OCI-LY3 (cell line): ENCODE measurements around the gene TMEM209.

ENCODE experiments used
- H2AFZ ChIP-seq: fragments of 200-600, 300-600 bp; shearing (Covaris generic); 2 replicates; pipeline ENCODE4 v1.6.0; 2014; ENCODE audit warnings: antibody characterized with exemption, low read depth, low read length
- H3K27ac ChIP-seq: fragments of 200-600, 300-600 bp; sonication (generic); 2 replicates; pipeline ENCODE4 v1.5.1; 2014; ENCODE audit warnings: mild to moderate bottlenecking, low read length, moderate library complexity, mixed read lengths
- H3K27me3 ChIP-seq: fragments of 200-600, 300-600 bp; sonication (generic); 2 replicates; pipeline ENCODE4 v1.6.1; 2014; ENCODE audit warnings: low read depth, low read length, mixed read lengths
- H3K36me3 ChIP-seq: fragments of 200-600, 300-600 bp; sonication (generic); replicated peaks from 2 replicates; pipeline ENCODE3; 2014; ENCODE audit warnings: low read depth, low read length, mixed read lengths
- H3K4me1 ChIP-seq: fragments of 300-600, 200-600 bp; sonication (generic); 2 replicates; pipeline ENCODE4 v1.6.1; 2014; ENCODE audit warnings: low read length, mixed read lengths
- H3K4me2 ChIP-seq: fragments of 200-600, 300-600 bp; sonication (generic); 2 replicates; pipeline ENCODE4 v1.6.1; 2014; ENCODE audit warnings: low read length, mixed read lengths
- H3K4me3 ChIP-seq: fragments of 300-600, 200-600 bp; sonication (generic); 2 replicates; pipeline ENCODE4 v1.5.1; 2014; ENCODE audit warnings: antibody characterized with exemption, mild to moderate bottlenecking, low read length, moderate library complexity
- H3K79me2 ChIP-seq: fragments of 300-600, 200-600 bp; shearing (Covaris generic); 2 replicates; pipeline ENCODE4 v1.6.1; 2014; ENCODE audit warnings: mild to moderate bottlenecking, low read length, mixed read lengths
- H3K9ac ChIP-seq: fragments of 300-600, 200-600 bp; shearing (Covaris generic); 2 replicates; pipeline ENCODE4 v1.6.0; 2014; ENCODE audit warnings: mild to moderate bottlenecking, low read length, moderate library complexity
- H3K9me3 ChIP-seq: fragments of 200-600, 300-600 bp; shearing (Covaris generic); 2 replicates; pipeline ENCODE4 v1.6.1; 2014; ENCODE audit warnings: low read length, mixed read lengths; ENCODE audit not compliant: insufficient read depth
- H4K20me1 ChIP-seq: fragments of 200-600, 300-600 bp; sonication (generic); 2 replicates; pipeline ENCODE4 v1.6.1; 2016; ENCODE audit warnings: low read length, mixed read lengths; ENCODE audit not compliant: insufficient read depth
- EZH2phosphoT487 ChIP-seq: fragments of 200-600 bp; shearing (Covaris generic); IDR thresholded peaks from 2 replicates; pipeline ENCODE4 v1.6.1; 2018; ENCODE audit warnings: antibody characterized with exemption, mixed run types, low read depth
- TF ChIP-seq, protein P1 (sequence below): fragments of 200-600, 300-600 bp; sonication (generic); IDR thresholded peaks from 2 replicates; pipeline ENCODE4 v1.5.1; 2014; ENCODE audit warnings: antibody characterized with exemption, low read length, low read depth

TMEM209 gene

DNA sequence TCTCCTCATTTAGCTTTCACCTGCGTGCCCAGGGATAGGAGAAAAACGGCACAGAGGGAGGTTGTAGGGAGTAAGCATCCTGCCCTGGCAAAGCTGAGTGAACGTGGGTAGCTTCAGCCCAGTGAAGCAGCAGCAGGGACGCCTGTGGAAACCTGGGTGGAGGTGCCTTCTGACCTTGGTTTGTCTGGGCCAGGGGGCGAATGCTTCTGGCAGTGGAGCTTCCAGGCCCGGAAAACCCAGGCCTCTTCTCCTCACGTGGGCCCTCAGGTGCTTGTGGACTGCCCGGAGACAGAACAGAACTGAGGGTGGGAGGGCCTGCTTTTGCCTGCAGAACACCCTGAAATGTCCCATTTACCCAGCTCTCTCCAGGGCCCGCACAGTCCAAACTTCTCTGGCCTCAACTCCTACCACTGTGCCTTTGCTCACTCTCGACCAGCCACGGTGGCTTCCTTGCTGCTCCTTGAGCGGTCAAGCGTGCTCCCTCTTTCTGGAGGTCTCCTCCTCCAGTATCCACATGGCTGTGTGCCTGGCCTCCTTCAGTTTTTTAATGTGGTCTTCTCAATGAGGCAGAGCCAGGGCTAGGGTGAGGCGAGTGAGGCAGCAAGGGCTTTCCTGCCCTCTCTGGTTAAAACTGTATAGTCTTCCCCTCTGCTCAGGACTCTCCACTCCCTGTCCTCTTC, 62.4 kb downstream of the TMEM209 start:
- no peak overlapping the region for H3K27ac ChIP-seq
- no peak overlapping the region for H2AFZ ChIP-seq

DNA sequence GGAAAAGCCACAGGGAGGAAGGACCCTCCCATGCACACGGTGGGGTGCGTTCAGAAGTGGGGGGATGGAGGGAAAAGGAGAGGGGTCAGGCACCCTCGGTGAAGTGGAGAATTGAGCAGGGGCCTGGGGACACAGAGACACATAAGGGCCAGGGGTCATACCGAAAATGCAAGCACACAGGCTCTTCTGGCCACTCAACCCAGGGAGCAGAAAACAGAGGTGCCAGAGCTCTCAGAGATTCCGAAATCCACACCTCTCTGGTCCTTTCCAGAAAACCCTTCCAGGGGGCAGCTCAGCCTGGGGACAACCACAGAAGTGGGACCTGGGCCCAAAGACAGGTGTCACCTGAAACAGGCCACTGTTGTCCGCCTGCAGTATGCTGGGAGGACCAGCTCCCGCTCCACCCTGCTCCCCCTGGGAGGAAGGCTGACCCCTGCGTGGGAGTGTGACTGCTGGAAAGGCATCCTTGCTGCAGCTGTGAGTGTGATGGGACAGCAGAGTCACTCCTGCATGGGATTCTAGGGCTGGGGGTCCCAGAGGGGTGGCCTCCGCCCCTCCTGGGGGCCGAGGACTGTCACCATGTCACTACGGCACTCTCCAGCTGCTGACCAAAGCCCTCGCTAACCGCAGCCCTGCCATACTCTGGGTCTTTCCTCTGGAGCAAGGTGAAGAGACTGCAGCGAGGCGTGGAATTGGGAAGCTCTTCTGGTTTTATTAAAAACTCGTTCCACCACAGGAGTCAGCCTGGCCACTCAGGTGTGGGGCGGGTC, 63.1 kb downstream of the TMEM209 start:
- Histone ChIP-seq H3K27ac (no peak overlapping the region), H3K4me3 (no peak overlapping the region)

More for the DNA sequence above, 62.4 kb downstream of the TMEM209 start:
- Histone ChIP-seq H3K4me1 (no peaks in the 10 kb centered on the region), H3K4me3 (no peak overlapping the region), H3K9me3 (no peaks in the 10 kb centered on the region), H3K36me3 (peaks cover under 1% of the 10 kb centered on the region), H3K4me2 (no peak overlapping the region), H3K9ac (no peak overlapping the region), H4K20me1 (no peaks in the 10 kb centered on the region), H3K27me3 (no peaks in the 10 kb centered on the region), H3K79me2 (no peaks in the 10 kb centered on the region)
- TF ChIP-seq EZH2phosphoT487: no peak
- TF ChIP-seq, protein P1, sequence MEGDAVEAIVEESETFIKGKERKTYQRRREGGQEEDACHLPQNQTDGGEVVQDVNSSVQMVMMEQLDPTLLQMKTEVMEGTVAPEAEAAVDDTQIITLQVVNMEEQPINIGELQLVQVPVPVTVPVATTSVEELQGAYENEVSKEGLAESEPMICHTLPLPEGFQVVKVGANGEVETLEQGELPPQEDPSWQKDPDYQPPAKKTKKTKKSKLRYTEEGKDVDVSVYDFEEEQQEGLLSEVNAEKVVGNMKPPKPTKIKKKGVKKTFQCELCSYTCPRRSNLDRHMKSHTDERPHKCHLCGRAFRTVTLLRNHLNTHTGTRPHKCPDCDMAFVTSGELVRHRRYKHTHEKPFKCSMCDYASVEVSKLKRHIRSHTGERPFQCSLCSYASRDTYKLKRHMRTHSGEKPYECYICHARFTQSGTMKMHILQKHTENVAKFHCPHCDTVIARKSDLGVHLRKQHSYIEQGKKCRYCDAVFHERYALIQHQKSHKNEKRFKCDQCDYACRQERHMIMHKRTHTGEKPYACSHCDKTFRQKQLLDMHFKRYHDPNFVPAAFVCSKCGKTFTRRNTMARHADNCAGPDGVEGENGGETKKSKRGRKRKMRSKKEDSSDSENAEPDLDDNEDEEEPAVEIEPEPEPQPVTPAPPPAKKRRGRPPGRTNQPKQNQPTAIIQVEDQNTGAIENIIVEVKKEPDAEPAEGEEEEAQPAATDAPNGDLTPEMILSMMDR: no peak

DNA sequence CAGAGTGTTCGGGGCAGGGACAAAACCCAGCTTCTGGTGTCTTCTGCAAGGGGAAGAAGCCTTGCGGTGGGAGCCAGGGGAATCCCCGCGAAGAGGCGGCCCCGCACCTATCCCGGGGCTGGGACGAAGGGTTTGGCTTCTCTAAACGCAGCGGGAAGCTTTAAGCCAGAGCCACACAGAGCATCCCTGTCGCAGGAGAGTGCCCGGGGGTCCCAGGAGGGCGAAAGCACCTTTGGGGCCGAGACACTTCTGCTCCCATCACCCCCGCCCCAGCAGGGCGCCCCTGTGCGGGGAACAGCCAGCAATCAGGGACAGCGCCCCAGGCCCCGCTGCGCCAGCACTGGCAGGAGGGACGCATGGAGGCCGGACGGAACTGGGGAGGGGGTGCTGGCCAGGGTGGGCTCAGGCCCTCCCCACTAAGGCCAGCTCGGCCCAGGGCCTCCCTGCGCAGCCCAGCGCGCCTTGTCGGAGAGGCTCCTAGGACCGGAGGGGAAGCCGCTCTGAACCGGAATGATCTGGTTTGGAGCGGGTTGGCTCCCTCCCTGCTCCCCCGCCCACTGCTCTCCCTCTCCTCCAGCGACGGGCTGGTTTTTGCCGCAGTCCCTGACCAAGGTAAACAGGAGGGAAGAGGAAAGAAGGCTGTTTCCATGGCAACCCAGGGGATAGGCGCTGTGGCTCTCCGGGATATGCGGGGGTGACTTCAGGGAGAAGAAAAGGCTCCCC, 63.9 kb downstream of the TMEM209 start:
- no peak overlapping the region for H2AFZ ChIP-seq

More for the DNA sequence above, 63.1 kb downstream of the TMEM209 start:
- Histone ChIP-seq H3K79me2 (no peaks in the 10 kb centered on the region), H3K36me3 (peaks cover 8% of the 10 kb centered on the region), H2AFZ (no peak overlapping the region), H3K4me1 (no peaks in the 10 kb centered on the region), H3K9ac (no peak overlapping the region), H3K4me2 (no peak overlapping the region), H3K27me3 (no peaks in the 10 kb centered on the region), H3K9me3 (no peaks in the 10 kb centered on the region), H4K20me1 (no peaks in the 10 kb centered on the region)
- TF ChIP-seq, protein P1: no peak
- no peak for TF ChIP-seq EZH2phosphoT487

More for the DNA sequence above, 63.9 kb downstream of the TMEM209 start:
- H3K4me3 ChIP-seq: no peak overlapping the region
- H3K9me3 ChIP-seq: no peaks in the 10 kb centered on the region
- no peak overlapping the region for H3K27ac ChIP-seq
- no peaks in the 10 kb centered on the region for H3K79me2 ChIP-seq
- H3K9ac ChIP-seq: no peak overlapping the region
- no peaks in the 10 kb centered on the region for H4K20me1 ChIP-seq
- TF ChIP-seq, protein P1: no peak
- TF ChIP-seq EZH2phosphoT487: no peak
- H3K36me3 ChIP-seq: peaks cover 10% of the 10 kb centered on the region
- no peak overlapping the region for H3K4me2 ChIP-seq
- H3K27me3 ChIP-seq: no peaks in the 10 kb centered on the region
- no peaks in the 10 kb centered on the region for H3K4me1 ChIP-seq
